H9 (cell line): ENCODE results near the gene CPAMD8. TPM values are rescaled to one million over a fixed set of nuclear protein-coding genes. Genes with fewer than 3 reads are reported as not detected.

ENCODE experiments used
- DNase-seq: peaks from one replicate; pipeline ENCODE4 v3.0.0-alpha.2; 2017
- H2AFZ ChIP-seq: one replicate; pipeline ENCODE4 v1.6.1; 2013; ENCODE audit warnings: mild to moderate bottlenecking, low read length, control low read depth, moderate library complexity
- H2AK5ac ChIP-seq: 2 replicates; pipeline ENCODE4 v1.6.1; 2013; ENCODE audit warnings: low read length, control low read depth, mixed read lengths; ENCODE audit not compliant: insufficient read length
- H2BK120ac ChIP-seq: one replicate; pipeline ENCODE4 v1.6.1; 2013; ENCODE audit warnings: low read depth, mild to moderate bottlenecking, low read length, control low read depth, inconsistent platforms; ENCODE audit not compliant: poor library complexity, severe bottlenecking
- H2BK12ac ChIP-seq: 2 replicates; pipeline ENCODE4 v1.6.1; 2013; ENCODE audit warnings: low read length, control low read depth, mixed read lengths, low read depth; ENCODE audit not compliant: insufficient read length
- H2BK15ac ChIP-seq: 2 replicates; pipeline ENCODE4 v1.6.1; 2013; ENCODE audit warnings: low read depth, low read length, control low read depth
- H2BK20ac ChIP-seq: one replicate; pipeline ENCODE4 v1.6.1; 2013; ENCODE audit warnings: low read depth, mild to moderate bottlenecking, low read length, control low read depth, inconsistent platforms; ENCODE audit not compliant: poor library complexity, severe bottlenecking
- H2BK5ac ChIP-seq: 2 replicates; pipeline ENCODE4 v1.6.1; 2013; ENCODE audit warnings: low read length, control low read depth, mixed read lengths; ENCODE audit not compliant: insufficient read length
- H3K14ac ChIP-seq: 2 replicates; pipeline ENCODE4 v1.6.1; 2013; ENCODE audit warnings: low read length, control low read depth; ENCODE audit not compliant: insufficient read depth
- H3K18ac ChIP-seq: 2 replicates; pipeline ENCODE4 v1.6.1; 2013; ENCODE audit warnings: low read depth, mild to moderate bottlenecking, mixed read lengths, low read length, control low read depth; ENCODE audit not compliant: insufficient read length
- H3K23ac ChIP-seq: 2 replicates; pipeline ENCODE4 v1.6.1; 2013; ENCODE audit warnings: low read length, control low read depth, mixed read lengths, low read depth; ENCODE audit not compliant: insufficient read length
- H3K23me2 ChIP-seq: 2 replicates; pipeline ENCODE4 v1.6.1; 2013; ENCODE audit warnings: low read depth, mild to moderate bottlenecking, mixed read lengths, low read length, control low read depth; ENCODE audit not compliant: insufficient read length, poor library complexity, severe bottlenecking
- H3K27ac ChIP-seq: 2 replicates; pipeline ENCODE4 v1.5.1; 2013; ENCODE audit warnings: low read length, control low read depth, mixed read lengths, low read depth; ENCODE audit not compliant: insufficient read length
- H3K27me3 ChIP-seq: 2 replicates; pipeline ENCODE4 v1.6.1; 2013; ENCODE audit warnings: low read length, control low read depth, inconsistent platforms; ENCODE audit not compliant: insufficient read depth
- H3K4ac ChIP-seq: 2 replicates; pipeline ENCODE4 v1.6.1; 2013; ENCODE audit warnings: low read depth, mild to moderate bottlenecking, control low read depth, inconsistent platforms, low read length, moderate library complexity
- H3K4me1 ChIP-seq: 2 replicates; pipeline ENCODE4 v1.6.1; 2013; ENCODE audit warnings: low read length, control low read depth, inconsistent platforms; ENCODE audit not compliant: insufficient read depth
- H3K4me2 ChIP-seq: 2 replicates; pipeline ENCODE4 v1.6.1; 2013; ENCODE audit warnings: low read length, control low read depth, mixed read lengths; ENCODE audit not compliant: insufficient read length, insufficient read depth
- H3K56ac ChIP-seq: 2 replicates; pipeline ENCODE4 v1.6.1; 2013; ENCODE audit warnings: low read depth, mild to moderate bottlenecking, mixed read lengths, low read length, control low read depth; ENCODE audit not compliant: insufficient read length
- H3K79me1 ChIP-seq: 2 replicates; pipeline ENCODE4 v1.6.1; 2013; ENCODE audit warnings: low read depth, mild to moderate bottlenecking, moderate library complexity, low read length, control low read depth, inconsistent platforms; ENCODE audit not compliant: insufficient read depth, poor library complexity, severe bottlenecking
- H3K79me2 ChIP-seq: 2 replicates; pipeline ENCODE4 v1.6.1; 2013; ENCODE audit warnings: low read length, control low read depth, inconsistent platforms; ENCODE audit not compliant: insufficient read depth
- H3K9ac ChIP-seq: 2 replicates; pipeline ENCODE4 v1.6.1; 2013; ENCODE audit warnings: low read length, control low read depth, mixed read lengths; ENCODE audit not compliant: insufficient read length; ENCODE audit errors: extremely low read depth
- H3K9me3 ChIP-seq: one replicate; pipeline ENCODE4 v1.6.1; 2013; ENCODE audit warnings: low read depth, low read length, inconsistent platforms; ENCODE audit not compliant: control insufficient read depth
- H3T11ph ChIP-seq: one replicate; pipeline ENCODE4 v1.6.1; 2013; ENCODE audit warnings: mild to moderate bottlenecking, low read length, control low read depth, inconsistent platforms
- H4K20me1 ChIP-seq: one replicate; pipeline ENCODE4 v1.6.1; 2013; ENCODE audit not compliant: control insufficient read depth, insufficient read length, insufficient read depth
- H4K5ac ChIP-seq: 2 replicates; pipeline ENCODE4 v1.6.1; 2013; ENCODE audit warnings: low read depth, mild to moderate bottlenecking, mixed read lengths, low read length, control low read depth; ENCODE audit not compliant: insufficient read length
- H4K8ac ChIP-seq: replicated peaks from 2 replicates; pipeline ENCODE4 v1.6.1; 2013; ENCODE audit warnings: low read length, control low read depth, mixed read lengths, low read depth; ENCODE audit not compliant: insufficient read length
- H4K91ac ChIP-seq: 2 replicates; pipeline ENCODE4 v1.6.1; 2013; ENCODE audit warnings: low read depth, mild to moderate bottlenecking, moderate library complexity, mixed read lengths, low read length, control low read depth; ENCODE audit not compliant: insufficient read length
- H3K27ac Mint-ChIP-seq, 3 experiments: 2 replicates in 2 of 3; 3 replicates in 1 of 3; pipeline ENCODE4 v1.8.0; 2020 to 2021; ENCODE audit warnings: mixed read lengths in 3 of 3, mild to moderate bottlenecking in 1 of 3, moderate library complexity in 1 of 3
- H3K27me3 Mint-ChIP-seq: 2 replicates; pipeline ENCODE4 v1.8.0; 2021; ENCODE audit warnings: low read depth, mild to moderate bottlenecking, moderate library complexity, mixed read lengths
- H3K36me3 Mint-ChIP-seq, 3 experiments: 2 replicates in 2 of 3; 3 replicates in 1 of 3; pipeline ENCODE4 v1.8.0; 2020 to 2021; ENCODE audit warnings: low read depth in 3 of 3, mixed read lengths in 3 of 3; ENCODE audit not compliant: insufficient read depth in 1 of 3
- H3K4me1 Mint-ChIP-seq, 2 experiments: 2 replicates each; pipeline ENCODE4 v1.8.0; 2020; ENCODE audit warnings: mixed read lengths in 2 of 2
- H3K4me3 Mint-ChIP-seq, 2 experiments: 2 replicates in 1 of 2; 3 replicates in 1 of 2; pipeline ENCODE4 v1.8.0; 2020 to 2021; ENCODE audit warnings: mild to moderate bottlenecking in 2 of 2, mixed read lengths in 2 of 2, moderate library complexity in 1 of 2
- H3K9me3 Mint-ChIP-seq, 2 experiments: 2 replicates in 1 of 2; 3 replicates in 1 of 2; pipeline ENCODE4 v1.8.0; 2020; ENCODE audit warnings: mild to moderate bottlenecking in 2 of 2, mixed read lengths in 2 of 2, moderate library complexity in 1 of 2
- WGBS: extraction: QIAGEN DNeasy Blood & Tissue Kit; methylation state at CpG from one replicate; pipeline ENCODE4 v1.1.7; 2013; ENCODE audit warnings: missing lambda C conversion rate, low lambda C conversion rate, mixed read lengths; ENCODE audit not compliant: insufficient read length; ENCODE audit errors: extremely low coverage; 5-methylcytosine and 5-hydroxymethylcytosine counted together
- total RNA-seq: library from RNA; stranded (reverse); gene quantifications from 2 replicates; pipeline ENCODE4 v1.2.1, GENCODE V29; 2021
- TF ChIP-seq, protein P1 (sequence below): fragments of 200-600 bp; sonication (generic); conservative IDR thresholded peaks from 3 replicates; pipeline ENCODE4 v1.8.0; 2021; ENCODE audit warnings: antibody characterized with exemption, mild to moderate bottlenecking

Gene CPAMD8
- total RNA-seq, 1 experiment from 2014 or later: 12.0 TPM

GRCh38 chr19:17021328-17021727 lies 5.3 kb downstream of the CPAMD8 start:
- Histone ChIP-seq H4K5ac (no peak overlapping the region), H3K9ac (no peak overlapping the region), H2AK5ac (no peak overlapping the region), H3K4me1 (no peaks in the 10 kb centered on the region), H2BK15ac (no peak overlapping the region), H3K23me2 (peaks cover 10% of the 10 kb centered on the region), H2BK5ac (no peak overlapping the region), H4K20me1 (no peaks in the 10 kb centered on the region), H2BK12ac (no peak overlapping the region), H2AFZ (no peak overlapping the region), H3K23ac (no peak overlapping the region), H3K79me2 (no peaks in the 10 kb centered on the region), H4K8ac (no peak overlapping the region), H3K9me3 (no peaks in the 10 kb centered on the region), H3K27me3 (peaks cover 2% of the 10 kb centered on the region; the same call in 1 of the 2 replicates), H3K79me1 (no peaks in the 10 kb centered on the region), H2BK20ac (no peak overlapping the region), H3T11ph (no peak overlapping the region), H3K14ac (no peak overlapping the region), H3K27ac (no peak overlapping the region), H4K91ac (no peak overlapping the region), H3K4me2 (no peak overlapping the region), H3K4ac (no peak overlapping the region), H3K56ac (no peak overlapping the region), H3K18ac (no peak overlapping the region), H2BK120ac (no peak overlapping the region)
- peaks cover 24% of the 10 kb centered on the region for H3K27me3 Mint-ChIP-seq
- H3K36me3 Mint-ChIP-seq: peaks cover 16 to 33% (median 30%) of the 10 kb centered on the region in 3 experiments
- no peak overlapping the region for H3K4me3 Mint-ChIP-seq
- peaks cover 31 to 32% of the 10 kb centered on the region in 2 experiments for H3K9me3 Mint-ChIP-seq
- no CpG with 5 or more reads among the region's 1 CpG for WGBS
- DNase-seq: no peak
- peaks cover 12 to 14% of the 10 kb centered on the region in 2 experiments for H3K4me1 Mint-ChIP-seq
- TF ChIP-seq, protein P1, sequence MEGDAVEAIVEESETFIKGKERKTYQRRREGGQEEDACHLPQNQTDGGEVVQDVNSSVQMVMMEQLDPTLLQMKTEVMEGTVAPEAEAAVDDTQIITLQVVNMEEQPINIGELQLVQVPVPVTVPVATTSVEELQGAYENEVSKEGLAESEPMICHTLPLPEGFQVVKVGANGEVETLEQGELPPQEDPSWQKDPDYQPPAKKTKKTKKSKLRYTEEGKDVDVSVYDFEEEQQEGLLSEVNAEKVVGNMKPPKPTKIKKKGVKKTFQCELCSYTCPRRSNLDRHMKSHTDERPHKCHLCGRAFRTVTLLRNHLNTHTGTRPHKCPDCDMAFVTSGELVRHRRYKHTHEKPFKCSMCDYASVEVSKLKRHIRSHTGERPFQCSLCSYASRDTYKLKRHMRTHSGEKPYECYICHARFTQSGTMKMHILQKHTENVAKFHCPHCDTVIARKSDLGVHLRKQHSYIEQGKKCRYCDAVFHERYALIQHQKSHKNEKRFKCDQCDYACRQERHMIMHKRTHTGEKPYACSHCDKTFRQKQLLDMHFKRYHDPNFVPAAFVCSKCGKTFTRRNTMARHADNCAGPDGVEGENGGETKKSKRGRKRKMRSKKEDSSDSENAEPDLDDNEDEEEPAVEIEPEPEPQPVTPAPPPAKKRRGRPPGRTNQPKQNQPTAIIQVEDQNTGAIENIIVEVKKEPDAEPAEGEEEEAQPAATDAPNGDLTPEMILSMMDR: no peak
- H3K27ac Mint-ChIP-seq: no peak overlapping the region
